K562 (cell line): ENCODE measurements around the gene CRABP2. TPM values are rescaled to one million over a fixed set of nuclear protein-coding genes. Genes with fewer than 3 reads are reported as not detected.

ENCODE experiments used
- CBX3 ChIP-seq, 2 experiments: IDR thresholded peaks; 1 replicate in 1 of 2; 2 replicates in 1 of 2; pipeline ENCODE4 v1.6.1; 2012; ENCODE audit warnings: inconsistent platforms in 2 of 2, low read length in 2 of 2, borderline replicate concordance in 1 of 2, control low read depth in 1 of 2
- CHD4 ChIP-seq: fragments of 200-600 bp; sonication (generic); IDR thresholded peaks from 3 replicates; pipeline ENCODE4 v1.6.1; 2012; ENCODE audit warnings: low read depth, mild to moderate bottlenecking, mixed read lengths, low read length, inconsistent platforms; ENCODE audit not compliant: insufficient read depth, insufficient replicate concordance, poor library complexity, severe bottlenecking
- FOXM1 ChIP-seq, 2 experiments: fragments of 450-650 bp in 1 of 2; sonication (generic) in 1 of 2; formaldehyde crosslinking in 1 of 2; IDR thresholded peaks; 2 replicates each; pipeline versions ENCODE4 v1.6.1 to v1.9.0; 2017 to 2022; ENCODE audit warnings: low read depth in 2 of 2, mild to moderate bottlenecking in 2 of 2, missing genetic modification reagents in 1 of 2, moderate library complexity in 1 of 2
- HBP1 ChIP-seq: fragments of 450-650 bp; formaldehyde crosslinking; IDR thresholded peaks from 2 replicates; pipeline ENCODE4 v1.4.0; 2022; ENCODE audit warnings: missing genetic modification characterization
- MEF2D ChIP-seq: conservative IDR thresholded peaks from 2 replicates; pipeline ENCODE4 v1.6.1; 2016; ENCODE audit warnings: low read depth, missing genetic modification characterization, missing compliant biosample characterization
- NELFE ChIP-seq: IDR thresholded peaks from 2 replicates; pipeline ENCODE4 v1.6.1; 2011; ENCODE audit warnings: mild to moderate bottlenecking; ENCODE audit not compliant: insufficient read depth, insufficient read length
- PATZ1 ChIP-seq: fragments of 250-450 bp; sonication (Bioruptor Pico); IDR thresholded peaks from 2 replicates; pipeline ENCODE4 v1.5.0; 2020; ENCODE audit warnings: mild to moderate bottlenecking, borderline replicate concordance
- PHF8 ChIP-seq: fragments of 200-600 bp; sonication (generic); IDR thresholded peaks from 2 replicates; pipeline ENCODE4 v1.6.1; 2012; ENCODE audit warnings: mixed run types, mild to moderate bottlenecking, inconsistent platforms, low read length, moderate library complexity, borderline replicate concordance
- POU5F1 ChIP-seq: fragments of 150-350 bp; IDR thresholded peaks from 2 replicates; pipeline ENCODE4 v1.6.1; 2014; ENCODE audit warnings: borderline replicate concordance, low read length, low read depth, mild to moderate bottlenecking; ENCODE audit not compliant: partially characterized antibody
- PTRF ChIP-seq: fragments of 450-650 bp; IDR thresholded peaks from 2 replicates; pipeline ENCODE4 v1.6.1; 2016; ENCODE audit warnings: mild to moderate bottlenecking, missing genetic modification characterization, missing compliant biosample characterization
- RREB1 ChIP-seq: fragments of 250-450 bp; sonication (Bioruptor Pico); IDR thresholded peaks from 2 replicates; pipeline ENCODE4 v1.4.0; 2020
- ZNF395 ChIP-seq: fragments of 200-800 bp; sonication (Bioruptor generic); IDR thresholded peaks from 2 replicates; pipeline ENCODE4 v1.6.1; 2017; ENCODE audit warnings: missing genetic modification characterization, missing compliant biosample characterization
- ZNF766 ChIP-seq: fragments of 200-800 bp; sonication (Bioruptor generic); conservative IDR thresholded peaks from 2 replicates; pipeline ENCODE4 v1.6.1; 2016; ENCODE audit warnings: missing genetic modification characterization, missing compliant biosample characterization
- polyA plus RNA-seq, 8 experiments: library from polyadenylated mRNA; depleted of rRNA in 4 of 8; stranded (reverse) in 5 of 8; unstranded in 3 of 8; fragments of >200 nt; fragmentation: Nextera tagmentation in 2 of 8; fragmentation: Illumina TruSeq in 1 of 8; extraction: Ambion mirVana in 2 of 8; extraction: Trizol in 1 of 8; gene quantifications; 2 replicates each; pipeline versions ENCODE4 v1.2.1 to v1.2.3, GENCODE V29; 2011 to 2014; ENCODE audit warnings: inconsistent platforms in 1 of 8, missing spikeins in 1 of 8
- total RNA-seq, 7 experiments: library from RNA; depleted of rRNA in 6 of 7; stranded (reverse); fragments of >200 nt in 6 of 7; fragmentation: Illumina TruSeq in 2 of 7; extraction: Trizol in 2 of 7; gene quantifications; 2 replicates each; pipeline versions ENCODE4 v1.2.1 to v1.2.3, GENCODE V29; 2011 to 2021; ENCODE audit warnings: low replicate concordance in 1 of 7

The CRABP2 gene
- total and polyA plus RNA-seq, 9 of the 15 experiments (the other 6 are each of a cell fraction or from before 2014, with no cell fraction given): 0.30 to 2.5 (median 0.82) TPM

GRCh38 chr1:156692925-156693847, 12.2 kb downstream of the CRABP2 start (continued):
- TF ChIP-seq RREB1 (CRISPR knock-in tag): no peak
- TF ChIP-seq POU5F1: no peak
- peak; percentile 67; the same call in 1 of the 2 replicates for TF ChIP-seq PHF8
- no peak for TF ChIP-seq CBX3 (IDR thresholded peaks at IDR 0.05; ENCODE audit: borderline replicate concordance in 1 of 2, low read length in 2 of 2)
- no peak for TF ChIP-seq MEF2D (tag)
- TF ChIP-seq CHD4: no peak
- no peak for TF ChIP-seq PATZ1 (CRISPR knock-in tag)
- no peak for TF ChIP-seq FOXM1 (IDR thresholded peaks at IDR 0.05; ENCODE audit: low read depth)
- TF ChIP-seq FOXM1 (CRISPR knock-in tag; IDR thresholded peaks at IDR 0.05; ENCODE audit: low read depth): 0 out of 2 replicates have a peak, but pooled peaks have one; percentile 49
- peak; percentile 74; the same call in 1 of the 2 replicates for TF ChIP-seq ZNF395 (CRISPR knock-in tag)
- TF ChIP-seq HBP1: no peak
- TF ChIP-seq ZNF766 (CRISPR knock-in tag): no peak; the same call in 1 of the 2 replicates
- no peak for TF ChIP-seq NELFE
- TF ChIP-seq PTRF (tag): no peak
